GM21825 (cell line): ENCODE measurements around the gene NT5C.
"Not testable (repeated sequence)": the region's sequence is repeated elsewhere in the genome, so short reads cannot be mapped to it uniquely, and the experiment has no call there.

Experiments
- ATAC-seq: cut with Tn5 transposase; IDR thresholded peaks from one replicate; pipeline ENCODE4 v1.9.1; 2021; ENCODE audit warnings: mild to moderate bottlenecking, moderate library complexity; ENCODE audit not compliant: unreplicated experiment

The NT5C gene

GRCh38 chr17:75146592-75146991 is 15.1 kb upstream of the NT5C start:
- no peak for ATAC-seq

GRCh38 chr17:75144816-75145512 is 13.4 kb upstream of the NT5C start:
- no peak for ATAC-seq

- ATAC-seq, result no peak
These were observed 10.9 kb upstream of the NT5C start for GRCh38 chr17:75142236-75142971.

- ATAC-seq, result no peak
These were observed 7.0 kb upstream of the NT5C start for GRCh38 chr17:75138519-75138918.

- ATAC-seq, result not testable (repeated sequence)
These were observed 6.2 kb upstream of the NT5C start for GRCh38 chr17:75137762-75138161.

- no peak for ATAC-seq
These were observed 4.4 kb upstream of the NT5C start for GRCh38 chr17:75135946-75136345.

GRCh38 chr17:75135452-75135851 is 3.9 kb upstream of the NT5C start:
- ATAC-seq, result no peak

- not testable (repeated sequence) for ATAC-seq
These were observed 2.2 kb upstream of the NT5C start for GRCh38 chr17:75133607-75134347.

- ATAC-seq, result no peak
These were observed 1.5 kb upstream of the NT5C start for GRCh38 chr17:75133001-75133400.

- not testable (repeated sequence) for ATAC-seq
These were observed 767 bp upstream of the NT5C start for GRCh38 chr17:75132018-75133000.

- ATAC-seq, result no peak
These were observed 787 bp downstream of the NT5C start for GRCh38 chr17:75130632-75131277.

- ATAC-seq, result no peak
These were observed 1.4 kb downstream of the NT5C start for GRCh38 chr17:75130059-75130631.

GRCh38 chr17:75129576-75129975 is 2.0 kb downstream of the NT5C start:
- no peak for ATAC-seq

- no peak for ATAC-seq
These were observed 2.6 kb downstream of the NT5C start for GRCh38 chr17:75128694-75129505.

- not testable (repeated sequence) for ATAC-seq
These were observed 3.6 kb downstream of the NT5C start for GRCh38 chr17:75127936-75128335.

GRCh38 chr17:75126954-75127353 is 4.6 kb downstream of the NT5C start:
- no peak for ATAC-seq

- no peak for ATAC-seq
These were observed 5.6 kb downstream of the NT5C start for GRCh38 chr17:75125984-75126383.

GRCh38 chr17:75124819-75125162 is 6.8 kb downstream of the NT5C start:
- no peak for ATAC-seq
